Endothelial cell of umbilical vein (primary cell): Measurements from ENCODE around the gene SLC6A19. TPM values are rescaled to one million over a fixed set of nuclear protein-coding genes. Genes with fewer than 3 reads are reported as not detected.

ENCODE experiments used
- BruUV-seq: library from RNA; stranded (reverse); fragments of 400-500 nt; replicated peaks from 2 replicates; lab custom pipeline; 2021; lab: Mats Ljungman, UMichigan
- CTCF ChIA-PET: fragments of 300-600, 350-600 bp; sonication (Branson Sonifier 250); formaldehyde crosslinking; loops from one replicate; lab custom pipeline; 2021; ENCODE audit warnings: antibody characterized with exemption, inconsistent platforms; lab: Charles Lee
- POLR2A ChIA-PET: fragments of 300-600, 350-600 bp; sonication (Branson Sonifier 250); formaldehyde crosslinking; loops from one replicate; lab custom pipeline; 2021; ENCODE audit warnings: antibody characterized with exemption, inconsistent platforms; lab: Charles Lee
- DNase-seq: peaks from one replicate; pipeline ENCODE4 v3.0.0-alpha.2; 2011; ENCODE audit warnings: low read depth, low spot score
- FAIRE-seq: peaks from 2 replicates; lab custom pipeline; 2011; peaks lifted over from hg19 to GRCh38; lab: Jason Lieb, UNC
- H2AFZ ChIP-seq: 2 replicates; pipeline ENCODE4 v1.6.0; 2012; ENCODE audit warnings: low read depth, low read length, control low read depth, inconsistent platforms
- H3K27ac ChIP-seq: 2 replicates; pipeline ENCODE4 v1.5.1; 2011; ENCODE audit warnings: low read depth, mild to moderate bottlenecking, control low read depth, low read length, moderate library complexity; ENCODE audit not compliant: insufficient read depth
- H3K27me3 ChIP-seq, 2 experiments: 2 replicates each; pipeline versions ENCODE4 v1.6.0 to v1.6.1; 2011; ENCODE audit warnings: low read length in 2 of 2, mixed read lengths in 1 of 2; ENCODE audit not compliant: control insufficient read depth in 2 of 2, insufficient read depth in 2 of 2
- H3K36me3 ChIP-seq, 2 experiments: 2 replicates in 1 of 2; 3 replicates in 1 of 2; pipeline ENCODE4 v1.5.1; 2011; ENCODE audit warnings: low read length in 2 of 2, mild to moderate bottlenecking in 1 of 2, moderate library complexity in 1 of 2; ENCODE audit not compliant: control insufficient read depth in 2 of 2, insufficient read depth in 2 of 2; ENCODE audit errors: extremely low read depth in 1 of 2
- H3K4me1 ChIP-seq: 3 replicates; pipeline ENCODE4 v1.5.1; 2011; ENCODE audit warnings: mild to moderate bottlenecking, low read length; ENCODE audit not compliant: control insufficient read depth, insufficient read depth; ENCODE audit errors: extremely low read depth
- H3K4me2 ChIP-seq: 2 replicates; pipeline ENCODE4 v1.6.1; 2011; ENCODE audit warnings: low read length, control low read depth, mixed read lengths; ENCODE audit not compliant: insufficient read depth
- H3K4me3 ChIP-seq, 3 experiments: fragments of 200-600 bp in 1 of 3; sonication (generic), shearing (Covaris generic) in 1 of 3; replicated peaks in 1 of 3; 2 replicates each; pipeline ENCODE4 v1.5.1; 2011 to 2016; ENCODE audit warnings: control low read depth in 3 of 3, low read length in 3 of 3, mild to moderate bottlenecking in 2 of 3, inconsistent platforms in 1 of 3, low read depth in 1 of 3, moderate library complexity in 1 of 3; ENCODE audit not compliant: insufficient read depth in 1 of 3
- H3K79me2 ChIP-seq: 2 replicates; pipeline ENCODE4 v1.6.0; 2012; ENCODE audit warnings: low read length, inconsistent platforms; ENCODE audit not compliant: control insufficient read depth, insufficient read depth
- H3K9ac ChIP-seq: replicated peaks from 2 replicates; pipeline ENCODE3; 2011; ENCODE audit warnings: low read length, control low read depth; ENCODE audit not compliant: insufficient read depth; ENCODE audit errors: extremely low read depth
- H3K9me1 ChIP-seq: replicated peaks from 3 replicates; pipeline ENCODE4 v1.6.0; 2011; ENCODE audit warnings: mild to moderate bottlenecking, low read length; ENCODE audit not compliant: control insufficient read depth, insufficient read depth; ENCODE audit errors: extremely low read depth
- H3K9me3 ChIP-seq: replicated peaks from 2 replicates; pipeline ENCODE4 v1.5.1; 2012; ENCODE audit warnings: low read length, inconsistent platforms; ENCODE audit not compliant: control insufficient read depth, insufficient read depth
- H4K20me1 ChIP-seq: replicated peaks from 2 replicates; pipeline ENCODE3; 2011; ENCODE audit warnings: mild to moderate bottlenecking, low read length; ENCODE audit not compliant: control insufficient read depth, insufficient read depth; ENCODE audit errors: extremely low read depth
- EZH2 ChIP-seq: IDR thresholded peaks from 2 replicates; pipeline ENCODE4 v1.6.1; 2012; ENCODE audit warnings: borderline replicate concordance, low read depth, mild to moderate bottlenecking, moderate library complexity, low read length, inconsistent platforms; ENCODE audit not compliant: severe bottlenecking
- FOS ChIP-seq: IDR thresholded peaks from 2 replicates; pipeline ENCODE4 v1.6.1; 2011; ENCODE audit warnings: mild to moderate bottlenecking, low read length, moderate library complexity, borderline replicate concordance; ENCODE audit not compliant: insufficient read depth
- GATA2 ChIP-seq: IDR thresholded peaks from 2 replicates; pipeline ENCODE4 v1.7.0; 2011; ENCODE audit warnings: low read depth, mild to moderate bottlenecking, moderate library complexity, mixed read lengths, low read length; ENCODE audit not compliant: insufficient read length, insufficient read depth
- JUN ChIP-seq: IDR thresholded peaks from 2 replicates; pipeline ENCODE4 v1.6.1; 2011; ENCODE audit warnings: borderline replicate concordance, low read depth; ENCODE audit not compliant: insufficient read length, insufficient read depth
- MYC ChIP-seq: IDR thresholded peaks from one replicate; pipeline ENCODE4 v1.6.1; 2011; ENCODE audit warnings: mild to moderate bottlenecking, low read depth, low read length
- POLR2A ChIP-seq: IDR thresholded peaks from 2 replicates; pipeline ENCODE4 v1.6.1; 2012; ENCODE audit warnings: low read depth, mild to moderate bottlenecking, control low read depth, low read length
- POLR2AphosphoS5 ChIP-seq: IDR thresholded peaks from 2 replicates; pipeline ENCODE4 v1.6.1; 2012; ENCODE audit warnings: low read depth, mild to moderate bottlenecking, control low read depth, low read length, moderate library complexity; ENCODE audit not compliant: insufficient read depth
- dilution Hi-C: fragments of 300-500 bp; cut with MboI; formaldehyde crosslinking; loops from one replicate; pipeline ENCODE4 v1.15.0; 2019; ENCODE audit warnings: low sequenced_read_pairs; ENCODE audit not compliant: extremely low pct_ligation_motif_present
- intact Hi-C: fragments of 100-400 bp; cut with micrococcal nuclease; formaldehyde crosslinking; loops from one replicate; pipeline ENCODE4 v1.10.0; 2022
- polyA plus RNA-seq, 4 experiments: library from polyadenylated mRNA; depleted of rRNA in 3 of 4; stranded (reverse) in 3 of 4; unstranded in 1 of 4; fragments of >200 nt; gene quantifications; 2 replicates each; pipeline versions ENCODE4 v1.2.1 to v1.2.3, GENCODE V29; 2011 to 2012; ENCODE audit warnings: missing spikeins in 1 of 4
- total RNA-seq: library from RNA; stranded (reverse); gene quantifications from 2 replicates; pipeline ENCODE4 v1.2.3, GENCODE V29; 2021
- TF ChIP-seq, protein P1 (sequence below), 2 donors: IDR thresholded peaks; 1 replicate in 1 of 2; 2 replicates in 1 of 2; pipeline ENCODE4 v1.5.1; 2011; ENCODE audit warnings: low read length in 2 of 2, mild to moderate bottlenecking in 2 of 2, moderate library complexity in 2 of 2, control low read depth in 1 of 2, inconsistent platforms in 1 of 2, low read depth in 1 of 2; ENCODE audit not compliant: insufficient read depth in 1 of 2; ENCODE audit errors: extremely low read depth in 1 of 2
- TF ChIP-seq, protein P2 (sequence below): IDR thresholded peaks from 2 replicates; pipeline ENCODE4 v1.6.1; 2011; ENCODE audit not compliant: insufficient read depth, insufficient read length

Gene SLC6A19
- total and polyA plus RNA-seq, 2 donors (not counting 3 experiments of a cell fraction or from before 2014, with no cell fraction given), result not detected

DNA sequence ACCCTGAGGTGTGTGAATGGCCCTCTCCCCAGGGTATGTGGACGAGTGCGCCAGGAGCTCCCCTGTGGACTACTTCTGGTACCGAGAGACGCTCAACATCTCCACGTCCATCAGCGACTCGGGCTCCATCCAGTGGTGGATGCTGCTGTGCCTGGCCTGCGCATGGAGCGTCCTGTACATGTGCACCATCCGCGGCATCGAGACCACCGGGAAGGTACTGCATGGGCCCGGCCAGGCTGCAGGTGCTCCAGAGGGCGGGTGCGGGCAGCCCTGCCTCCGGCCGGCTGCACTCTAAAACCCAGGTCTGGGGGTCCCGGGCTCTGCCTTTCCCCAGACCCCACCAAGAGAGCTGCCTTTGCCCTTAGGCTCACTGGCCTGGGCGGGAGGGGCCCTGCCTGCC lies 10.9 kb downstream of the SLC6A19 start:
- H3K9ac ChIP-seq, result no peak overlapping the region
- no peak for DNase-seq
- no TSS peak for BruUV-seq
- TF ChIP-seq MYC (no peak), JUN (no peak), POLR2A (no peak), FOS (no peak), POLR2AphosphoS5 (no peak), EZH2 (no peak), GATA2 (no peak)
- TF ChIP-seq, protein P1, sequence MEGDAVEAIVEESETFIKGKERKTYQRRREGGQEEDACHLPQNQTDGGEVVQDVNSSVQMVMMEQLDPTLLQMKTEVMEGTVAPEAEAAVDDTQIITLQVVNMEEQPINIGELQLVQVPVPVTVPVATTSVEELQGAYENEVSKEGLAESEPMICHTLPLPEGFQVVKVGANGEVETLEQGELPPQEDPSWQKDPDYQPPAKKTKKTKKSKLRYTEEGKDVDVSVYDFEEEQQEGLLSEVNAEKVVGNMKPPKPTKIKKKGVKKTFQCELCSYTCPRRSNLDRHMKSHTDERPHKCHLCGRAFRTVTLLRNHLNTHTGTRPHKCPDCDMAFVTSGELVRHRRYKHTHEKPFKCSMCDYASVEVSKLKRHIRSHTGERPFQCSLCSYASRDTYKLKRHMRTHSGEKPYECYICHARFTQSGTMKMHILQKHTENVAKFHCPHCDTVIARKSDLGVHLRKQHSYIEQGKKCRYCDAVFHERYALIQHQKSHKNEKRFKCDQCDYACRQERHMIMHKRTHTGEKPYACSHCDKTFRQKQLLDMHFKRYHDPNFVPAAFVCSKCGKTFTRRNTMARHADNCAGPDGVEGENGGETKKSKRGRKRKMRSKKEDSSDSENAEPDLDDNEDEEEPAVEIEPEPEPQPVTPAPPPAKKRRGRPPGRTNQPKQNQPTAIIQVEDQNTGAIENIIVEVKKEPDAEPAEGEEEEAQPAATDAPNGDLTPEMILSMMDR (IDR thresholded peaks at IDR 0.05; ENCODE audit: extremely low read depth in 1 of 2, insufficient read depth in 1 of 2, low read depth in 1 of 2, low read length in 2 of 2), result no peak
- TF ChIP-seq, protein P2, sequence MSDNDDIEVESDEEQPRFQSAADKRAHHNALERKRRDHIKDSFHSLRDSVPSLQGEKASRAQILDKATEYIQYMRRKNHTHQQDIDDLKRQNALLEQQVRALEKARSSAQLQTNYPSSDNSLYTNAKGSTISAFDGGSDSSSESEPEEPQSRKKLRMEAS, result no peak
- FAIRE-seq, result no peak
- H2AFZ ChIP-seq, result no peak overlapping the region
- H3K9me3 ChIP-seq, result no peaks in the 10 kb centered on the region
- H3K79me2 ChIP-seq, result no peaks in the 10 kb centered on the region
- ChIA-PET POLR2A (no interaction called here), CTCF (no interaction called here)
- H4K20me1 ChIP-seq, result no peaks in the 10 kb centered on the region
- intact Hi-C loops (no loop called here), dilution Hi-C loops (no loop called here)
- H3K4me1 ChIP-seq, result no peaks in the 10 kb centered on the region
- no peaks in the 10 kb centered on the region for H3K36me3 ChIP-seq
- H3K4me2 ChIP-seq, result no peak overlapping the region
- H3K27me3 ChIP-seq, result no peaks in the 10 kb centered on the region
- H3K4me3 ChIP-seq, result no peak overlapping the region
- no peak overlapping the region for H3K27ac ChIP-seq
- no peaks in the 10 kb centered on the region for H3K9me1 ChIP-seq
